ENCODE data around the gene PID1.

GRCh38 chr2:229141424-229142025 is 129.6 kb downstream of the PID1 start:
- no peak for TF ChIP-seq POLR2A (IDR thresholded peaks at IDR 0.05)
- TF ChIP-seq, protein P1, sequence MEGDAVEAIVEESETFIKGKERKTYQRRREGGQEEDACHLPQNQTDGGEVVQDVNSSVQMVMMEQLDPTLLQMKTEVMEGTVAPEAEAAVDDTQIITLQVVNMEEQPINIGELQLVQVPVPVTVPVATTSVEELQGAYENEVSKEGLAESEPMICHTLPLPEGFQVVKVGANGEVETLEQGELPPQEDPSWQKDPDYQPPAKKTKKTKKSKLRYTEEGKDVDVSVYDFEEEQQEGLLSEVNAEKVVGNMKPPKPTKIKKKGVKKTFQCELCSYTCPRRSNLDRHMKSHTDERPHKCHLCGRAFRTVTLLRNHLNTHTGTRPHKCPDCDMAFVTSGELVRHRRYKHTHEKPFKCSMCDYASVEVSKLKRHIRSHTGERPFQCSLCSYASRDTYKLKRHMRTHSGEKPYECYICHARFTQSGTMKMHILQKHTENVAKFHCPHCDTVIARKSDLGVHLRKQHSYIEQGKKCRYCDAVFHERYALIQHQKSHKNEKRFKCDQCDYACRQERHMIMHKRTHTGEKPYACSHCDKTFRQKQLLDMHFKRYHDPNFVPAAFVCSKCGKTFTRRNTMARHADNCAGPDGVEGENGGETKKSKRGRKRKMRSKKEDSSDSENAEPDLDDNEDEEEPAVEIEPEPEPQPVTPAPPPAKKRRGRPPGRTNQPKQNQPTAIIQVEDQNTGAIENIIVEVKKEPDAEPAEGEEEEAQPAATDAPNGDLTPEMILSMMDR (IDR thresholded peaks at IDR 0.05) = no peak
